Measurements from ENCODE around the gene OLFML2B. TPM values are rescaled to one million over a fixed set of nuclear protein-coding genes. Genes with fewer than 3 reads are reported as not detected.

The OLFML2B gene
- total RNA-seq, 2 donors from 2014 or later = 0.75 to 1.00 TPM

- H3K4me1 Mint-ChIP-seq = peaks cover 3% of the 10 kb centered on the region
- Histone ChIP-seq H3K4me1 (ENCODE audit: control insufficient read depth, insufficient read depth, low read length) (no peaks in the 10 kb centered on the region), H3K9me3 (ENCODE audit: control insufficient read depth, low read length) (no peaks in the 10 kb centered on the region), H3K4me3 (ENCODE audit: low read length) (no peak overlapping the region), H3K27me3 (ENCODE audit: control insufficient read depth, insufficient read depth, low read length, poor library complexity, severe bottlenecking) (no peaks in the 10 kb centered on the region), H3K9ac (ENCODE audit: extremely low read depth, low read length, poor library complexity, severe bottlenecking) (no peak overlapping the region), H3K36me3 (ENCODE audit: control insufficient read depth, insufficient read depth, low read length) (no peaks in the 10 kb centered on the region), H3K27ac (ENCODE audit: low read depth, low read length) (no peak overlapping the region)
- no peak for DNase-seq
- H3K27me3 Mint-ChIP-seq (ENCODE audit: insufficient read depth) = no peaks in the 10 kb centered on the region
- TF ChIP-seq, protein P1, sequence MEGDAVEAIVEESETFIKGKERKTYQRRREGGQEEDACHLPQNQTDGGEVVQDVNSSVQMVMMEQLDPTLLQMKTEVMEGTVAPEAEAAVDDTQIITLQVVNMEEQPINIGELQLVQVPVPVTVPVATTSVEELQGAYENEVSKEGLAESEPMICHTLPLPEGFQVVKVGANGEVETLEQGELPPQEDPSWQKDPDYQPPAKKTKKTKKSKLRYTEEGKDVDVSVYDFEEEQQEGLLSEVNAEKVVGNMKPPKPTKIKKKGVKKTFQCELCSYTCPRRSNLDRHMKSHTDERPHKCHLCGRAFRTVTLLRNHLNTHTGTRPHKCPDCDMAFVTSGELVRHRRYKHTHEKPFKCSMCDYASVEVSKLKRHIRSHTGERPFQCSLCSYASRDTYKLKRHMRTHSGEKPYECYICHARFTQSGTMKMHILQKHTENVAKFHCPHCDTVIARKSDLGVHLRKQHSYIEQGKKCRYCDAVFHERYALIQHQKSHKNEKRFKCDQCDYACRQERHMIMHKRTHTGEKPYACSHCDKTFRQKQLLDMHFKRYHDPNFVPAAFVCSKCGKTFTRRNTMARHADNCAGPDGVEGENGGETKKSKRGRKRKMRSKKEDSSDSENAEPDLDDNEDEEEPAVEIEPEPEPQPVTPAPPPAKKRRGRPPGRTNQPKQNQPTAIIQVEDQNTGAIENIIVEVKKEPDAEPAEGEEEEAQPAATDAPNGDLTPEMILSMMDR (conservative IDR thresholded peaks at IDR 0.05) = no peak
- WGBS, 2 experiments (ENCODE audit: insufficient coverage in 1 of 2, insufficient read length in 1 of 2) = 60 to 85% methylated on average over 1 to 5 of the region's 5 CpGs
- H3K4me3 Mint-ChIP-seq = no peak overlapping the region
- H3K27ac Mint-ChIP-seq = no peak overlapping the region
- H3K9me3 Mint-ChIP-seq = no peaks in the 10 kb centered on the region
- H3K36me3 Mint-ChIP-seq (ENCODE audit: low read depth) = no peaks in the 10 kb centered on the region
These were observed 19.8 kb downstream of the OLFML2B start for GRCh38 chr1:162003830-162004215.

GRCh38 chr1:162003061-162003829 is 20.4 kb downstream of the OLFML2B start:
- no peak overlapping the region for H3K4me3 Mint-ChIP-seq
- no peak overlapping the region for H3K4me3 ChIP-seq (ENCODE audit: low read length)
- no peaks in the 10 kb centered on the region for H3K36me3 ChIP-seq (ENCODE audit: control insufficient read depth, insufficient read depth, low read length)
- WGBS, 2 experiments (ENCODE audit: insufficient coverage in 1 of 2, insufficient read length in 1 of 2) = 88% methylated on average over 12 to 15 of the region's 15 CpGs
- H3K4me1 ChIP-seq (ENCODE audit: control insufficient read depth, insufficient read depth, low read length) = no peaks in the 10 kb centered on the region
- H3K27me3 ChIP-seq (ENCODE audit: control insufficient read depth, insufficient read depth, low read length, poor library complexity, severe bottlenecking) = no peaks in the 10 kb centered on the region
- no peak overlapping the region for H3K27ac ChIP-seq (ENCODE audit: low read depth, low read length)
- peak; percentile 31 for DNase-seq
- no peaks in the 10 kb centered on the region for H3K9me3 Mint-ChIP-seq
- TF ChIP-seq, protein P1 (conservative IDR thresholded peaks at IDR 0.05) = no peak
- no peaks in the 10 kb centered on the region for H3K9me3 ChIP-seq (ENCODE audit: control insufficient read depth, low read length)
- H3K4me1 Mint-ChIP-seq = no peaks in the 10 kb centered on the region
- H3K36me3 Mint-ChIP-seq (ENCODE audit: low read depth) = no peaks in the 10 kb centered on the region
- no peak overlapping the region for H3K9ac ChIP-seq (ENCODE audit: extremely low read depth, low read length, poor library complexity, severe bottlenecking)
- H3K27ac Mint-ChIP-seq = no peak overlapping the region
- H3K27me3 Mint-ChIP-seq (ENCODE audit: insufficient read depth) = no peaks in the 10 kb centered on the region

DNA sequence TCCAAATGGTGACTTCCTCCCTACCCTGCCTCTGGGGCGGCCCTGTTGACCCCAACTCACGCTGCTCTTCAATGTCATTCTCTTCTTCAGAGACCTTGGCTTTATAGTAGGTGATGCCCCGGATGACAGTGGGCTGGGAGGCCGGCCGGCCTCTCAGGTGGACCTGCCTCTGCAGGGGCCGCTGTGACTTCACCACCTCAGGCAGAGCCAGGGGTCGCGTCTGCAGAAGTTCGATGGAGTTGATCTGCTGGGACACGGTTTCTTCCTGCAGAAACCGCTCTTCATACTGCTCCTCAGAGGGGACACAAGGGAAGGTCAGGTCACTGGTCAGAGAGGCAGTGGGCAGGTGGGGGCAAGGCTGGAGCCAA is 23.6 kb downstream of the OLFML2B start:
- H3K36me3 Mint-ChIP-seq (ENCODE audit: low read depth) = no peaks in the 10 kb centered on the region
- Histone ChIP-seq H3K27ac (ENCODE audit: low read depth, low read length) (no peak overlapping the region), H3K4me3 (ENCODE audit: low read length) (no peak overlapping the region), H3K9me3 (ENCODE audit: control insufficient read depth, low read length) (no peaks in the 10 kb centered on the region), H3K36me3 (ENCODE audit: control insufficient read depth, insufficient read depth, low read length) (no peaks in the 10 kb centered on the region), H3K4me1 (ENCODE audit: control insufficient read depth, insufficient read depth, low read length) (no peaks in the 10 kb centered on the region), H3K27me3 (ENCODE audit: control insufficient read depth, insufficient read depth, low read length, poor library complexity, severe bottlenecking) (no peaks in the 10 kb centered on the region), H3K9ac (ENCODE audit: extremely low read depth, low read length, poor library complexity, severe bottlenecking) (no peak overlapping the region)
- no peaks in the 10 kb centered on the region for H3K4me1 Mint-ChIP-seq
- H3K27me3 Mint-ChIP-seq (ENCODE audit: insufficient read depth) = no peaks in the 10 kb centered on the region
- 92 to 100% methylated on average over 3 to 11 of the region's 11 CpGs for WGBS, 2 experiments (ENCODE audit: insufficient coverage in 1 of 2, insufficient read length in 1 of 2)
- TF ChIP-seq, protein P1 (conservative IDR thresholded peaks at IDR 0.05) = no peak
- no peak for DNase-seq
- no peaks in the 10 kb centered on the region for H3K9me3 Mint-ChIP-seq
- H3K4me3 Mint-ChIP-seq = no peak overlapping the region
- no peak overlapping the region for H3K27ac Mint-ChIP-seq
